H1 (cell line): Measurements from ENCODE around the gene OR9A4. TPM values are rescaled to one million over a fixed set of nuclear protein-coding genes. Genes with fewer than 3 reads are reported as not detected.

Experiments used
- CTCF ChIA-PET: fragments of 300-600 bp; sonication (Branson Sonifier 250); formaldehyde crosslinking; loops from one replicate; lab custom pipeline; 2021; ENCODE audit not compliant: partially characterized antibody; lab: Charles Lee
- POLR2A ChIA-PET: fragments of 300-600 bp; sonication (Branson Sonifier 250); formaldehyde crosslinking; loops from one replicate; lab custom pipeline; 2021; ENCODE audit warnings: inconsistent platforms; ENCODE audit not compliant: partially characterized antibody; lab: Charles Lee
- DNase-seq, 2 experiments: peaks; one replicate each; pipeline versions ENCODE4 v3.0.0 to v3.0.0-alpha.2; 2010 to 2022; ENCODE audit warnings: low spot score in 2 of 2, low read depth in 1 of 2, mixed read lengths in 1 of 2
- FAIRE-seq: peaks from 2 replicates; lab custom pipeline; 2011; peaks lifted over from hg19 to GRCh38; lab: Jason Lieb, UNC
- H2AFZ ChIP-seq: 2 replicates; pipeline ENCODE4 v1.8.1; 2012; ENCODE audit warnings: low read length, inconsistent platforms
- H2AK5ac ChIP-seq: 2 replicates; pipeline ENCODE4 v1.6.1; 2013; ENCODE audit warnings: low read depth, low read length
- H2BK120ac ChIP-seq: replicated peaks from 2 replicates; pipeline ENCODE3; 2013; ENCODE audit warnings: low read depth, low read length, inconsistent platforms
- H2BK12ac ChIP-seq: 2 replicates; pipeline ENCODE4 v1.6.1; 2013; ENCODE audit warnings: low read depth, low read length
- H2BK15ac ChIP-seq: 2 replicates; pipeline ENCODE4 v1.6.1; 2013; ENCODE audit warnings: low read length
- H2BK20ac ChIP-seq: 2 replicates; pipeline ENCODE4 v1.6.1; 2013; ENCODE audit warnings: low read length
- H2BK5ac ChIP-seq: 2 replicates; pipeline ENCODE4 v1.6.1; 2013; ENCODE audit warnings: low read depth, low read length
- H3K14ac ChIP-seq: 2 replicates; pipeline ENCODE4 v1.6.1; 2013; ENCODE audit warnings: inconsistent platforms; ENCODE audit not compliant: insufficient read length
- H3K18ac ChIP-seq: 2 replicates; pipeline ENCODE4 v1.6.1; 2013; ENCODE audit warnings: low read length; ENCODE audit errors: extremely low read depth
- H3K23ac ChIP-seq: 2 replicates; pipeline ENCODE4 v1.6.1; 2013; ENCODE audit warnings: inconsistent platforms; ENCODE audit not compliant: insufficient read length
- H3K23me2 ChIP-seq: 2 replicates; pipeline ENCODE4 v1.6.1; 2013; ENCODE audit warnings: low read depth, low read length
- H3K27ac ChIP-seq: 2 replicates; pipeline ENCODE4 v1.6.1; 2011; ENCODE audit warnings: low read depth, low read length, inconsistent platforms
- H3K27me3 ChIP-seq, 4 experiments: replicated peaks in 1 of 4; 1 replicate in 1 of 4; 2 replicates in 3 of 4; pipeline versions ENCODE4 v1.6.1 to v1.8.1; 2011 to 2013; ENCODE audit warnings: low read length in 3 of 4, mild to moderate bottlenecking in 3 of 4, inconsistent platforms in 2 of 4, mixed read lengths in 2 of 4, moderate library complexity in 1 of 4; ENCODE audit not compliant: control insufficient read depth in 3 of 4, insufficient read depth in 3 of 4; ENCODE audit errors: extremely low read depth in 1 of 4
- H3K36me3 ChIP-seq, 4 experiments: 2 replicates each; pipeline versions ENCODE4 v1.6.1 to v1.8.1; 2011 to 2013; ENCODE audit warnings: mild to moderate bottlenecking in 4 of 4, low read length in 3 of 4, moderate library complexity in 2 of 4, control low read depth in 1 of 4, inconsistent platforms in 1 of 4; ENCODE audit not compliant: insufficient read depth in 4 of 4, control insufficient read depth in 2 of 4
- H3K4ac ChIP-seq: replicated peaks from 2 replicates; pipeline ENCODE3; 2013; ENCODE audit warnings: low read length, low read depth, mixed read lengths, inconsistent platforms; ENCODE audit not compliant: insufficient read length
- H3K4me1 ChIP-seq, 4 experiments: replicated peaks in 1 of 4; 1 replicate in 1 of 4; 2 replicates in 3 of 4; pipeline versions ENCODE4 v1.6.1 to v1.8.1; 2011 to 2013; ENCODE audit warnings: low read length in 3 of 4, inconsistent platforms in 2 of 4, mixed read lengths in 1 of 4; ENCODE audit not compliant: insufficient read depth in 4 of 4, control insufficient read depth in 3 of 4
- H3K4me2 ChIP-seq, 2 experiments: 2 replicates each; pipeline versions ENCODE4 v1.6.1 to v1.8.1; 2011 to 2013; ENCODE audit warnings: low read depth in 2 of 2, low read length in 2 of 2, control low read depth in 1 of 2, inconsistent platforms in 1 of 2, mild to moderate bottlenecking in 1 of 2; ENCODE audit not compliant: insufficient read depth in 1 of 2
- H3K4me3 ChIP-seq, 4 experiments: fragments of 200-600, 300-600 bp in 1 of 4; sonication (generic), shearing (Covaris generic), sonication (Bioruptor Twin) in 1 of 4; 2 replicates each; pipeline versions ENCODE4 v1.5.1 to v1.8.1; 2011 to 2016; ENCODE audit warnings: low read length in 4 of 4, low read depth in 3 of 4, control low read depth in 2 of 4, inconsistent platforms in 2 of 4, mild to moderate bottlenecking in 2 of 4, mixed read lengths in 1 of 4, moderate library complexity in 1 of 4; ENCODE audit not compliant: insufficient read depth in 2 of 4; ENCODE audit errors: extremely low read depth in 1 of 4
- H3K56ac ChIP-seq: replicated peaks from 2 replicates; pipeline ENCODE3; 2013; ENCODE audit warnings: low read depth, mild to moderate bottlenecking, mixed read lengths, low read length, inconsistent platforms; ENCODE audit not compliant: insufficient read length
- H3K79me1 ChIP-seq: 2 replicates; pipeline ENCODE4 v1.6.1; 2013; ENCODE audit warnings: low read depth, low read length, control low read depth
- H3K79me2 ChIP-seq, 2 experiments: 2 replicates each; pipeline versions ENCODE4 v1.6.1 to v1.8.1; 2012 to 2013; ENCODE audit warnings: low read length in 2 of 2, mild to moderate bottlenecking in 2 of 2, inconsistent platforms in 1 of 2; ENCODE audit not compliant: insufficient read depth in 2 of 2, control insufficient read depth in 1 of 2
- H3K9ac ChIP-seq, 4 experiments: replicated peaks in 1 of 4; 1 replicate in 1 of 4; 2 replicates in 3 of 4; pipeline versions ENCODE4 v1.6.1 to v1.8.1; 2011 to 2013; ENCODE audit warnings: low read depth in 3 of 4, low read length in 3 of 4, control low read depth in 2 of 4, mild to moderate bottlenecking in 2 of 4, moderate library complexity in 2 of 4, inconsistent platforms in 1 of 4; ENCODE audit errors: extremely low read depth in 1 of 4
- H3K9me3 ChIP-seq, 2 experiments: 2 replicates each; pipeline versions ENCODE4 v1.6.1 to v1.8.1; 2012 to 2013; ENCODE audit warnings: mild to moderate bottlenecking in 2 of 2, moderate library complexity in 2 of 2, control low read depth in 1 of 2, inconsistent platforms in 1 of 2, low read depth in 1 of 2, low read length in 1 of 2, mixed read lengths in 1 of 2; ENCODE audit not compliant: insufficient read depth in 2 of 2
- H4K20me1 ChIP-seq, 2 experiments: replicated peaks in 1 of 2; 2 replicates each; pipeline versions ENCODE3 to v1.8.1; 2011 to 2013; ENCODE audit warnings: inconsistent platforms in 2 of 2, low read length in 2 of 2, mild to moderate bottlenecking in 1 of 2; ENCODE audit not compliant: insufficient read depth in 2 of 2, control insufficient read depth in 1 of 2
- H4K5ac ChIP-seq: 2 replicates; pipeline ENCODE4 v1.6.1; 2013; ENCODE audit warnings: low read length, low read depth, mixed read lengths, inconsistent platforms; ENCODE audit not compliant: insufficient read length
- H4K8ac ChIP-seq: 2 replicates; pipeline ENCODE4 v1.8.0; 2013; ENCODE audit warnings: mild to moderate bottlenecking, moderate library complexity, low read length, inconsistent platforms; ENCODE audit not compliant: insufficient read depth; ENCODE audit errors: extremely low read depth
- H4K91ac ChIP-seq: replicated peaks from 2 replicates; pipeline ENCODE3; 2013; ENCODE audit warnings: low read length, mixed read lengths, inconsistent platforms; ENCODE audit not compliant: insufficient read length
- PHF8 ChIP-seq: fragments of 200-600 bp; sonication (generic); conservative IDR thresholded peaks from 2 replicates; pipeline ENCODE4 v1.7.1; 2012; ENCODE audit warnings: low read depth, mild to moderate bottlenecking, inconsistent platforms, low read length, moderate library complexity
- TEAD4 ChIP-seq: IDR thresholded peaks from 2 replicates; pipeline ENCODE4 v1.6.1; 2012; ENCODE audit warnings: low read depth, low read length, inconsistent platforms, mixed read lengths
- WGBS, 2 experiments: shearing (Covaris generic) in 1 of 2; methylation state at CpG; one replicate each; pipeline versions ENCODE4 v1.1.6 to v1.1.7; 2013 to 2015; ENCODE audit warnings: low lambda C conversion rate in 2 of 2, mixed read lengths in 2 of 2, inconsistent platforms in 1 of 2, low coverage in 1 of 2, missing lambda C conversion rate in 1 of 2; ENCODE audit not compliant: insufficient replicate concordance in 2 of 2, insufficient coverage in 1 of 2, insufficient read length in 1 of 2; ENCODE audit errors: extremely low coverage in 1 of 2, missing lambda C conversion rate in 1 of 2; 5-methylcytosine and 5-hydroxymethylcytosine counted together
- polyA plus RNA-seq, 7 experiments: library from polyadenylated mRNA; depleted of rRNA in 3 of 7; stranded (reverse) in 5 of 7; unstranded in 2 of 7; fragments of >200 nt in 5 of 7; fragments of 200-250 nt in 2 of 7; gene quantifications; 1 replicate in 5 of 7; 2 replicates in 1 of 7; 4 replicates in 1 of 7; pipeline versions ENCODE4 v1.2.1 to v1.2.3, GENCODE V29; 2011 to 2013; ENCODE audit warnings: missing spikeins in 2 of 7, mixed read lengths in 2 of 7
- total RNA-seq: library from RNA; stranded (reverse); fragmentation: NEBNext Ultra II Directional; extraction: Animal tissue kit (Norgen Biotek cat#: 25700); gene quantifications from 2 replicates; pipeline ENCODE4 v1.2.1, GENCODE V29; 2021

Gene OR9A4
- total and polyA plus RNA-seq, 2 of the 8 experiments (the other 6 are each of a cell fraction or from before 2014, with no cell fraction given), result not detected

DNA sequence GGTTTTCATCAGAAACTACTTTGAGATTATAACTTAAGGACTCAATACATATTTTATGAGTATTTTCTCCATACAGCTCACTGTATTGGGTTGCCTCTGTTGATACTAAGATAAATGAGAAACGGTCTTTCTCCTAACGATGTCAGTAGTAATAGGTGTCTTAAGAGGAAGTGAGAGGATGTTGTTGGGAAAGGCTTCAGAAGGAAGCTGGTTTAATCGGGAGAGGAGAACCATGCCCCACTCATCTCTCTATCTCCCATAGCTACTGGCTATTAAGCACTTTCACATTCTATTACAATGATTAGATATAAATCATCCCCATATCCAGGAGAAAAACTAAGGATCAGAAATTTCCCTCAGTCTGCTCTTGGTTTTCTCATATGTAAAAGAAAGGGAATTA, 28.6 kb downstream of the OR9A4 start:
- H4K5ac ChIP-seq, result no peak overlapping the region
- no peak overlapping the region for H3K9ac ChIP-seq
- H3K27me3 ChIP-seq, result no peaks in the 10 kb centered on the region
- no peak overlapping the region for H2AK5ac ChIP-seq
- no peaks in the 10 kb centered on the region for H3K79me1 ChIP-seq
- H2BK12ac ChIP-seq, result no peak overlapping the region
- no peak overlapping the region for H2BK120ac ChIP-seq
- no peaks in the 10 kb centered on the region for H3K4me1 ChIP-seq
- no peak for TF ChIP-seq PHF8
- TF ChIP-seq TEAD4, result no peak
- H3K56ac ChIP-seq, result no peak overlapping the region
- no peak overlapping the region for H3K4ac ChIP-seq
- no peak overlapping the region for H3K4me2 ChIP-seq
- H3K14ac ChIP-seq, result no peak overlapping the region
- no peak overlapping the region for H4K8ac ChIP-seq
- no peak overlapping the region for H4K91ac ChIP-seq
- H3K23ac ChIP-seq, result no peak overlapping the region
- FAIRE-seq (no peak), DNase-seq (no peak)
- no peak overlapping the region for H3K4me3 ChIP-seq
- ChIA-PET POLR2A (no interaction called here), CTCF (interaction anchor here (1.1 to 1.5 kb wide), 3 partner anchors 14 to 209 kb away, joined by 3 read pairs; no protein-coding TSS in a partner anchor)
- no peaks in the 10 kb centered on the region for H3K23me2 ChIP-seq
- no peak overlapping the region for H3K27ac ChIP-seq
- no peaks in the 10 kb centered on the region for H3K9me3 ChIP-seq
- no peak overlapping the region for H2BK5ac ChIP-seq
- H3K79me2 ChIP-seq, result no peaks in the 10 kb centered on the region
- no peak overlapping the region for H2BK15ac ChIP-seq
- no peak overlapping the region for H3K18ac ChIP-seq
- WGBS, 2 experiments, result 88% methylated on average over 3 of the region's 3 CpGs; no CpG with 5 or more reads in 1 of the 2 experiments
- no peaks in the 10 kb centered on the region for H3K36me3 ChIP-seq
- H2AFZ ChIP-seq, result no peak overlapping the region
- no peak overlapping the region for H2BK20ac ChIP-seq
- H4K20me1 ChIP-seq, result no peaks in the 10 kb centered on the region
